ENCODE results near the gene TMEM245. TPM values are rescaled to one million over a fixed set of nuclear protein-coding genes. Genes with fewer than 3 reads are reported as not detected.

TMEM245 gene
- 50.2 and 56.7 TPM in 2 replicates for total RNA-seq

DNA sequence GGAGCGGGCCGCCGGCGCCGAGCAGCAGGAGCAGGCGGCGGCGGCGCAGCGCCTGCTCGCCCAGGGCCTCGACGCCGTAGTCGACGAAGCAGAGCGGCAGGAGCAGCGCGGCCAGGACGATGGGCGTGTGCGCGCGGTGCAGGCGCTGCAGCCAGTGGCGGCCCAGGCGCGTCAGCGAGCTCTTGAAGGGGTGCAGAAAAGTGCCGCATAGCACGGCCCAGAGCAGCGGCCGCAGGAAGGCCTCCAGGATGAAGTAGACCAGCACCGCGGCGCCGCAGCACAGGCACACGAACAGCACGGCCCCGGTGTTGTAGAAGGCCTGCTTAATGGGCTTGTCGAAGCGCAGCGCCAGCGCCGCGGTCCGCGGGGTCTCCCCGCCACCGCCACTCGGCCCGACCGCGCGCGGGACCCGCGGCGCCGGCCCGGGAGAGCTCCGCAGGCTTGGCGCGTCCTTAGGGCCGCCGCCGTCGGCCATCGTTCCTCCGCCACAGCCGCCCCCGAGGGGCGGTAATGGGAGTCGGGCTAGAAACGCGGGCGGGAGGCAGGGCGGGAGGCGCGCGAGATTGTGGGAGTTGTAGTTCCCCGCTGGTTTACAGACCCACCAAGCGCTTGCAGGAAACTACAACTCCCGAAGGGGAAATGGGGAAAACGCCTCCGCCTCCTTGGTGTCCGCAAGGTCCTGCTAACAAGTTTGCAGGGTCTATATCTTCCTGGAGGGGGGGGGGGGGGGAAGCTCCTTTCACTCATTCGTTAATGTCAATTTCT lies at the start of gene TMEM245:
Gene TMEM245 (minus strand): TSS at position 509 of the 765 bp plus-strand sequence. CDS start 34 bp downstream, at position 475.

DNA sequence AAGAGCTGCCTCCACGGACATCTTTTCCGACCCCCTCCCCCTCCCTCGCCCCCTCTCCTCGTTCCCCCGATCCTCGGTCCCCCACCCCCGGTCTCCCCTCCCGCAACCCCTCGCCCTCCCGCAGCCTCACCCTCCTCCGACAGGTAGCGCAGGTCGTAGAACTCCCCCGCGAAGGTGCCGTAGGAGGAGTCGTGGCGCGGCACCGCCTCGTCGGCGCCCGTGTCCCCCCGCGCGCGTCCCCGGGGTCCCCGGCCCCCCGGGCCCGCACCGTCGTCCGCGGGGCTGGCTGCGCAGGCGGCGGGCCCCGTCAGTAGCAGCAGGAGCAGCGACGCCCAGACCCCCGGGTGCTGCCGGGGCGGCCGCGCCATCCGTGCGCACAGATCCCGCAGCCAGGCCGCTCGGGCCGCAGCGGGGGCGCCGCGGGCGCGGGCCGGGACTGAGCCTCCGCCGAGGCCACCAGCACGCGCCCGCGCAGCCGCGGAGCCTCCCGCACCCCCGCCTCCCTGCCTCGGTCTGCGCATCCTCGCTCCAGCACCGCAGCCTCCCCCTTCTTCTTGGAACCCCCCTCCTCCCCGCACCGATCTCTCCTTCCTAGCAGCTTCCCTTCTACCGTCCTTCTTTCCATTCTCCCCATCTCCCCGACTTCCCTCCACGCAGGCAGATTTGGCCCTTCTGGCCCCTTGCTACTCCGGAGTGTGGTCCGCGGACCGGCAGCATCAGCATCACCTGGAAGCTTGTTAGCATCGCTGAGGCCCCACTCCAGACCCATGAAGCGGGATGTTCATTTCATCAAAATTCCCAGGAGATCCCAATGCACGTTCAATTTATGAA lies 47.2 kb upstream of the TMEM245 start, which contains the start of gene FRRS1L:
Gene FRRS1L (minus strand): TSS at position 479 of the 831 bp plus-strand sequence. CDS start 111 bp downstream, at position 368.

DNA sequence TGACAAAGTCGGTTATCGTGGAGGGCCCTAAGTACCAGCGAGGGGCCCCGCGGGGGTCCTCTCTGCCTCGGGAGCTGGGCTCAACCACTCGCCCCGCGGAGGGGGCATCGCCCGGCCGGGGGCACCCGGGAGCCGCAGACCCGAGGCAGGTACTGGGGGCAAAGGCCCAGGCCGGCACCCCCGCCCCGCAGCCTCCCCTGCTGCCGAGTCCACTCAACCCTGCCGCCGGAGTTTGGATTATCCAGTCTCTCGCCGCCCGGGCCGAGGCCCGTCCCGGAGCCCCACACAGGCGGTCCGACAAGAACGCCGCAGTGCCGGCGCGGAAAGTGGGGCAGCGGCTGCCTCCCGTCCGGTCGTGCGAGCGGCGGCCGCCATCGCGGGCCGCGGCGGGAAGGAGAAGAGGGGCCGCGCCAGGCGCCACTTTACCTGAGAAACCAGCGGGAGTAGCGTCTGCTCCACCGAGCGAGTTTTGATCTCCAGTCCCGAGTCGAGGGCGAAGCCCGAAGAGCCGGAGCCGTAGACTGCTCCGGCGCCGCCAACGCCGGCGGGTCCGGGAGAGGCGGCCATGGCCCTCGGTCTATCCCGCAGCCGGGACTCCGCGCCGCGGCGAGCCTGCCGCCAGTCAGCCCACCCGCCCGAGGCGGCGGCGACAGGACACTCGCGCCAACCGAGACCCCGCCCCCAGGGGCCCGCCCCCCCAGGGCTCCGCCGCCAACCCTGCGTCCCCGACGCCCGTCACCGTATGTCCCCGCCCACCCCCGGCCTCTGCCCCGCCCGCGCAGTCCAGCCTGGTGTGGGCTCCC lies 106.7 kb downstream of the TMEM245 start, which contains the start of gene CTNNAL1:
Gene CTNNAL1 (minus strand): TSS at position 624 of the 803 bp plus-strand sequence. CDS start 57 bp downstream, at position 567.

Other genes with a start within 250 kb of the TMEM245 start
- gene ELP1, start 185.8 kb downstream of the TMEM245 start, total RNA-seq: 49.7 and 53.3 TPM in 2 replicates
- 6.5 and 6.9 TPM in 2 replicates for gene ABITRAM, start 185.5 kb downstream of the TMEM245 start, total RNA-seq
- 147 and 239 TPM in 2 replicates for gene CTNNAL1, start 106.4 kb downstream of the TMEM245 start, total RNA-seq
- gene FRRS1L, start 47.3 kb upstream of the TMEM245 start, total RNA-seq: 0.22 and 2.5 TPM in 2 replicates
- gene EPB41L4B, start 201.1 kb upstream of the TMEM245 start, total RNA-seq: 0.11 and 0.12 TPM in 2 replicates

Data from uterine smooth muscle cell (primary cell).